Testis (tissue), 3 donors: ENCODE results near the gene SCARB1. TPM values are rescaled to one million over a fixed set of nuclear protein-coding genes. Genes with fewer than 3 reads are reported as not detected.
A peak's percentile ranks its signal among the peaks of the same experiment; 100 is the strongest.

Source experiments
- DNase-seq: peaks from one replicate; pipeline ENCODE4 v3.0.0-alpha.2; 2019
- H3K27ac ChIP-seq, 2 donors: fragments of 200-600 bp; sonication (generic); one replicate each; pipeline ENCODE4 v1.5.1; 2019
- H3K27me3 ChIP-seq: fragments of 200-600 bp; sonication (generic); one replicate; pipeline ENCODE4 v1.5.1; 2019
- H3K36me3 ChIP-seq: fragments of 200-600 bp; sonication (generic); one replicate; pipeline ENCODE4 v1.5.1; 2017; ENCODE audit warnings: low read depth; ENCODE audit errors: missing control alignments
- H3K4me1 ChIP-seq: fragments of 200-600 bp; sonication (generic); one replicate; pipeline ENCODE4 v1.5.1; 2019
- H3K4me3 ChIP-seq, 2 donors: fragments of 200-600 bp; sonication (generic); one replicate each; pipeline ENCODE4 v1.5.1; 2017 to 2019
- H3K9me3 ChIP-seq: fragments of 200-600 bp; sonication (generic); one replicate; pipeline ENCODE4 v1.5.1; 2017
- CTCF ChIP-seq, 3 experiments: fragments of 450-650 bp in 2 of 3; fragments of 200-600 bp in 1 of 3; sonication (generic) in 1 of 3; IDR thresholded peaks; one replicate each; pipeline ENCODE4 v1.5.1; 2016 to 2019; ENCODE audit warnings: antibody characterized with exemption in 3 of 3, mild to moderate bottlenecking in 2 of 3, moderate library complexity in 1 of 3
- POLR2A ChIP-seq: fragments of 450-650 bp; IDR thresholded peaks from one replicate; pipeline ENCODE4 v1.6.1; 2017; ENCODE audit warnings: antibody characterized with exemption, mild to moderate bottlenecking, moderate library complexity
- WGBS, 2 donors: methylation state at CpG; one replicate each; pipeline ENCODE4 v1.1.5; 2018; 5-methylcytosine and 5-hydroxymethylcytosine counted together
- intact Hi-C: fragments of 100-400 bp; cut with DNase I; formaldehyde crosslinking; loops from one replicate; pipeline ENCODE4 v1.15.1; 2023; ENCODE audit warnings: low total_unique reads
- polyA plus RNA-seq: library from polyadenylated mRNA; stranded (reverse); fragments of 350-450 nt; fragmentation: Illumina TruSeq; extraction: RNeasy Lipid Tissue Mini Kit (QIAGEN cat#74804); gene quantifications from one replicate; pipeline ENCODE4 v1.2.3, GENCODE V29; 2014; ENCODE audit warnings: low read depth, low replicate concordance; ENCODE audit not compliant: insufficient read depth
- total RNA-seq, 2 donors: library from RNA; depleted of rRNA; stranded (reverse); fragments of >200 nt; gene quantifications; one replicate each; pipeline ENCODE4 v1.2.3, GENCODE V29; 2016

Gene SCARB1
- total and polyA plus RNA-seq, 3 donors from 2014 or later: 46.9 to 116 (median 73.6) TPM

- Histone ChIP-seq H3K27ac (no peak overlapping the region), H3K9me3 (no peaks in the 10 kb centered on the region), H3K4me3 (no peak overlapping the region), H3K4me1 (peaks cover 26% of the 10 kb centered on the region), H3K27me3 (no peaks in the 10 kb centered on the region), H3K36me3 (no peaks in the 10 kb centered on the region)
- DNase-seq: no peak
- intact Hi-C loops: loop anchor here (5.0 kb wide), 2 partner anchors 199 to 714 kb away; partner anchors contain the start of gene NCOR2
- TF ChIP-seq CTCF (IDR thresholded peaks at IDR 0.05) (no peak), POLR2A (no peak)
Observed at GRCh38 chr12:124766727-124767065, 97.0 kb downstream of the SCARB1 start.

GRCh38 chr12:124765581-124766489, 97.8 kb downstream of the SCARB1 start:
- WGBS, 2 donors: 59 to 63% methylated on average over 9 of the region's 9 CpGs
- H3K4me1 ChIP-seq: peaks cover 22% of the 10 kb centered on the region
- H3K36me3 ChIP-seq: no peaks in the 10 kb centered on the region
- no peak overlapping the region for H3K4me3 ChIP-seq
- peak overlapping the region in 1 of 2 donors; percentile 4 for H3K27ac ChIP-seq
- TF ChIP-seq POLR2A: no peak
- no peak for TF ChIP-seq CTCF (IDR thresholded peaks at IDR 0.05)
- H3K9me3 ChIP-seq: no peaks in the 10 kb centered on the region
- intact Hi-C loops: loop anchor here (5.0 kb wide), 2 partner anchors 199 to 714 kb away; partner anchors contain the start of gene NCOR2
- no peak for DNase-seq
- H3K27me3 ChIP-seq: no peaks in the 10 kb centered on the region

GRCh38 chr12:124764870-124765580, 98.6 kb downstream of the SCARB1 start:
- H3K27ac ChIP-seq: peak overlapping the region in 1 of 2 donors; percentile 4
- TF ChIP-seq CTCF (IDR thresholded peaks at IDR 0.05) (no peak), POLR2A (no peak)
- H3K4me1 ChIP-seq: peaks cover 22% of the 10 kb centered on the region
- WGBS, 2 donors: 53 to 66% methylated on average over 2 of the region's 2 CpGs
- H3K27me3 ChIP-seq: no peaks in the 10 kb centered on the region
- intact Hi-C loops: loop anchor here (5.0 kb wide), 2 partner anchors 198 to 713 kb away; partner anchors contain the start of gene NCOR2
- H3K36me3 ChIP-seq: no peaks in the 10 kb centered on the region
- H3K9me3 ChIP-seq: no peaks in the 10 kb centered on the region
- no peak for DNase-seq
- H3K4me3 ChIP-seq: no peak overlapping the region

- Histone ChIP-seq H3K27ac (peak overlapping the region in 1 of 2 donors; percentile 4), H3K9me3 (no peaks in the 10 kb centered on the region)
- 55 to 59% methylated on average over 3 of the region's 3 CpGs for WGBS, 2 donors
Observed at GRCh38 chr12:124764451-124764850, 99.2 kb downstream of the SCARB1 start.

More at GRCh38 chr12:124764451-124764850, 99.2 kb downstream of the SCARB1 start:
- Histone ChIP-seq H3K4me1 (peaks cover 22% of the 10 kb centered on the region), H3K4me3 (no peak overlapping the region), H3K27me3 (no peaks in the 10 kb centered on the region), H3K36me3 (no peaks in the 10 kb centered on the region)
- TF ChIP-seq CTCF (IDR thresholded peaks at IDR 0.05) (peak; percentile 81 to 97 (median 94)), POLR2A (no peak)
- intact Hi-C loops: no loop called here
- peak; percentile 81 for DNase-seq
